HG03103 (cell line): ENCODE results near the gene MEIOC.
"Not testable (repeated sequence)": the region's sequence is repeated elsewhere in the genome, so short reads cannot be mapped to it uniquely, and the experiment has no call there.

ENCODE experiments used
- ATAC-seq: cut with Tn5 transposase; IDR thresholded peaks from one replicate; pipeline ENCODE4 v1.9.1; 2021; ENCODE audit warnings: low read depth; ENCODE audit not compliant: unreplicated experiment

Gene MEIOC

GRCh38 chr17:44700288-44700687 lies 44.0 kb downstream of the MEIOC start:
- ATAC-seq = not testable (repeated sequence)

GRCh38 chr17:44707755-44708400 lies 51.6 kb downstream of the MEIOC start:
- ATAC-seq = no peak

GRCh38 chr17:44708401-44709263 lies 52.4 kb downstream of the MEIOC start, which contains the start of gene DBF4B:
TSS of gene DBF4B (plus strand) at chr17:44708665. CDS start at chr17:44708821, 156 bp downstream.
- no peak for ATAC-seq

GRCh38 chr17:44719444-44719843 lies 63.2 kb downstream of the MEIOC start:
- no peak for ATAC-seq

GRCh38 chr17:44722254-44722653 lies 66.0 kb downstream of the MEIOC start:
- ATAC-seq = no peak
